Panc1 (cell line): ENCODE data around the gene BIK.

Experiments
- POLR2AphosphoS5 ChIP-seq: IDR thresholded peaks from 2 replicates; pipeline ENCODE4 v1.6.1; 2012; ENCODE audit warnings: mild to moderate bottlenecking, low read depth, low read length, moderate library complexity
- TCF7L2 ChIP-seq: IDR thresholded peaks from 2 replicates; pipeline ENCODE4 v1.6.1; 2011; ENCODE audit warnings: mild to moderate bottlenecking, low read depth, low read length, inconsistent platforms
- TF ChIP-seq, protein P1 (sequence below): fragments of 450-650 bp; IDR thresholded peaks from 2 replicates; pipeline ENCODE4 v1.5.1; 2017; ENCODE audit warnings: mild to moderate bottlenecking

DNA sequence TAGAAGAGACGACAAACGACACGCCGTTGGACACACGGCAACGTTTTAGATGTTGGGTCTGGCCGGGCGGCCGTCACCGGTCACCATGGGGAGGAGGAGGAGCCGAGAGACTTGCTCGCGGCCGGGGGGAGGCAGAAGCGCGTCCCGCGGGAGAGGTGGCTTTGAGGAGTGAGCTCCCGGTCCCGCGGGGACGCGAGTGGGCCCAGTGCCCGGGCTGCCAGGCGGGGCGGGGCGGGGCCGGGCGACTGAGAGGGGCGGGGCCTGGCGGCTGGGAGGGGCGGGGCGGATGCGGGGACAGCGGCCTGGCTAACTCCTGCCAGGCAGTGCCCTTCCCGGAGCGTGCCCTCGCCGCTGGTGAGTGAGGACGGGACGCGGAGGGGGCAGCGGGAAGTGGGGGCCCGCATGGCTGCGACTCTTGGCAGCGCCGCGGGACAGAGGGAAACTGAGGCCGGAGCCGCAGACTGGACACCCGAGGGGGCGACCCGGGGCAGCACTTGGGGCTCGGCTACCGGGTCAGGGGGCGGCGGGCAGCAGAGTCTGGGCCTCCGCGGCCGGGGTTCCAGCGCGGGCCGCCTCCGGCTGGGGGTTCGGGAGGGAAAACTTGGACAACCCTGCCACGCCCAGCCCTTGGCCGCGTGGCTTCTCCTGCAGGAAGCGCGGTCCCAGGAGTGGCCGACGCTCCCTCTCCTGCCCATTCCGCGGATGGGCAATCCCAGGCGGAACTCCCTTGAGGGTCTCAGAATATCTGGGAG lies 40.9 kb downstream of the BIK start, which contains the start of gene TSPO:
- TF ChIP-seq, protein P1, sequence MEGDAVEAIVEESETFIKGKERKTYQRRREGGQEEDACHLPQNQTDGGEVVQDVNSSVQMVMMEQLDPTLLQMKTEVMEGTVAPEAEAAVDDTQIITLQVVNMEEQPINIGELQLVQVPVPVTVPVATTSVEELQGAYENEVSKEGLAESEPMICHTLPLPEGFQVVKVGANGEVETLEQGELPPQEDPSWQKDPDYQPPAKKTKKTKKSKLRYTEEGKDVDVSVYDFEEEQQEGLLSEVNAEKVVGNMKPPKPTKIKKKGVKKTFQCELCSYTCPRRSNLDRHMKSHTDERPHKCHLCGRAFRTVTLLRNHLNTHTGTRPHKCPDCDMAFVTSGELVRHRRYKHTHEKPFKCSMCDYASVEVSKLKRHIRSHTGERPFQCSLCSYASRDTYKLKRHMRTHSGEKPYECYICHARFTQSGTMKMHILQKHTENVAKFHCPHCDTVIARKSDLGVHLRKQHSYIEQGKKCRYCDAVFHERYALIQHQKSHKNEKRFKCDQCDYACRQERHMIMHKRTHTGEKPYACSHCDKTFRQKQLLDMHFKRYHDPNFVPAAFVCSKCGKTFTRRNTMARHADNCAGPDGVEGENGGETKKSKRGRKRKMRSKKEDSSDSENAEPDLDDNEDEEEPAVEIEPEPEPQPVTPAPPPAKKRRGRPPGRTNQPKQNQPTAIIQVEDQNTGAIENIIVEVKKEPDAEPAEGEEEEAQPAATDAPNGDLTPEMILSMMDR, result no peak
- no peak; the same call in 1 of the 2 replicates for TF ChIP-seq POLR2AphosphoS5
- no peak for TF ChIP-seq TCF7L2
